MG63 (cell line): ENCODE results near the gene SGCE. TPM values are rescaled to one million over a fixed set of nuclear protein-coding genes. Genes with fewer than 3 reads are reported as not detected.

Experiments
- DNase-seq: peaks from one replicate; pipeline ENCODE4 v3.0.0-alpha.2; 2020
- H3K27me3 ChIP-seq: fragments of 250-450 bp; sonication (Bioruptor Pico); 2 replicates; pipeline ENCODE4 v1.5.1; 2020; ENCODE audit warnings: mild to moderate bottlenecking, moderate library complexity
- H3K36me3 ChIP-seq: fragments of 250-450 bp; sonication (Bioruptor Pico); 2 replicates; pipeline ENCODE4 v1.5.1; 2020; ENCODE audit warnings: mild to moderate bottlenecking, moderate library complexity
- H3K4me3 ChIP-seq: fragments of 250-450 bp; sonication (Bioruptor Pico); 2 replicates; pipeline ENCODE4 v1.5.1; 2020; ENCODE audit warnings: mild to moderate bottlenecking, moderate library complexity
- H3K9me3 ChIP-seq: fragments of 250-450 bp; sonication (Bioruptor Pico); 2 replicates; pipeline ENCODE4 v1.5.1; 2020; ENCODE audit warnings: mild to moderate bottlenecking, moderate library complexity
- total RNA-seq: library from RNA; depleted of rRNA; stranded (reverse); fragments of >200 nt; shearing (Covaris generic); gene quantifications from 2 replicates; pipeline ENCODE4 v1.2.3, GENCODE V29; 2014; ENCODE audit warnings: low replicate concordance; rRNA removed

SGCE gene
- total RNA-seq, 1 experiment from 2014 or later = 16.8 TPM

GRCh38 chr7:94565247-94565894 is 90.6 kb downstream of the SGCE start:
- no peaks in the 10 kb centered on the region for H3K36me3 ChIP-seq
- H3K27me3 ChIP-seq = no peaks in the 10 kb centered on the region
- no peaks in the 10 kb centered on the region for H3K9me3 ChIP-seq
- H3K4me3 ChIP-seq = no peak overlapping the region
- DNase-seq = no peak

- H3K9me3 ChIP-seq = no peaks in the 10 kb centered on the region
- no peak for DNase-seq
- no peak overlapping the region for H3K4me3 ChIP-seq
- no peaks in the 10 kb centered on the region for H3K27me3 ChIP-seq
- no peaks in the 10 kb centered on the region; the same call in 1 of the 2 replicates for H3K36me3 ChIP-seq
Measured at GRCh38 chr7:94562525-94562924, 93.4 kb downstream of the SGCE start.

GRCh38 chr7:94561841-94562514 is 94.0 kb downstream of the SGCE start:
- Histone ChIP-seq H3K4me3 (no peak overlapping the region), H3K36me3 (no peaks in the 10 kb centered on the region; the same call in 1 of the 2 replicates), H3K9me3 (no peaks in the 10 kb centered on the region), H3K27me3 (no peaks in the 10 kb centered on the region)
- DNase-seq = peak; percentile 12

- Histone ChIP-seq H3K4me3 (no peak overlapping the region), H3K9me3 (no peaks in the 10 kb centered on the region), H3K36me3 (no peaks in the 10 kb centered on the region; the same call in 1 of the 2 replicates), H3K27me3 (no peaks in the 10 kb centered on the region)
- DNase-seq = no peak
Measured at GRCh38 chr7:94559972-94560371, 96.0 kb downstream of the SGCE start.

GRCh38 chr7:94557215-94557614 is 98.7 kb downstream of the SGCE start:
- no peak for DNase-seq
- H3K36me3 ChIP-seq = no peaks in the 10 kb centered on the region; the same call in 1 of the 2 replicates
- H3K9me3 ChIP-seq = no peaks in the 10 kb centered on the region
- no peaks in the 10 kb centered on the region for H3K27me3 ChIP-seq
- H3K4me3 ChIP-seq = no peak overlapping the region

- no peak overlapping the region for H3K4me3 ChIP-seq
Measured at GRCh38 chr7:94556028-94556427, 99.9 kb downstream of the SGCE start.

GRCh38 chr7:94547126-94547525 is 108.8 kb downstream of the SGCE start:
- no peaks in the 10 kb centered on the region for H3K27me3 ChIP-seq
- H3K36me3 ChIP-seq = no peaks in the 10 kb centered on the region
- no peaks in the 10 kb centered on the region for H3K9me3 ChIP-seq
- H3K4me3 ChIP-seq = no peak overlapping the region
- no peak for DNase-seq

More at GRCh38 chr7:94556028-94556427, 99.9 kb downstream of the SGCE start:
- DNase-seq = no peak
- no peaks in the 10 kb centered on the region; the same call in 1 of the 2 replicates for H3K36me3 ChIP-seq
- no peaks in the 10 kb centered on the region for H3K27me3 ChIP-seq
- H3K9me3 ChIP-seq = no peaks in the 10 kb centered on the region

- Histone ChIP-seq H3K9me3 (no peaks in the 10 kb centered on the region), H3K36me3 (no peaks in the 10 kb centered on the region), H3K27me3 (no peaks in the 10 kb centered on the region), H3K4me3 (no peak overlapping the region)
- no peak for DNase-seq
Measured at GRCh38 chr7:94540428-94540827, 115.5 kb downstream of the SGCE start.

Other genes starting within 250 kb of the SGCE start
- gene CASD1, start 146.3 kb downstream of the SGCE start, total RNA-seq = 3.8 and 7.1 TPM in 2 replicates